Measurements from ENCODE around the gene JAM3. TPM values are rescaled to one million over a fixed set of nuclear protein-coding genes. Genes with fewer than 3 reads are reported as not detected.

The JAM3 gene
- 40.3 and 42.8 TPM in 2 replicates for total RNA-seq (2021; fragmentation: NEBNext Ultra II Directional; extraction: Animal tissue kit (Norgen Biotek cat#: 25700))
- polyA plus RNA-seq (2011; rRNA removed): 17.8 and 19.6 TPM in 2 replicates
- 16.4 TPM for polyA plus RNA-seq (2011; cell fraction: cytosol; rRNA removed)
- 23.3 TPM for polyA plus RNA-seq (2011; cell fraction: nucleus; rRNA removed)
- 24.7 to 30.3 TPM (median 27.0 TPM) in 4 replicates for polyA plus RNA-seq (2012, experiment 1 of 2)
- polyA plus RNA-seq (2012, experiment 2 of 2): 5.8 TPM
- 30.3 TPM for polyA plus RNA-seq (2013, experiment 1 of 2)
- polyA plus RNA-seq (2013, experiment 2 of 2): 37.2 TPM
- polyA minus RNA-seq (2011; rRNA and poly(A)+ RNA removed): 19.3 and 23.9 TPM in 2 replicates
- polyA minus RNA-seq (2011; cell fraction: cytosol; rRNA and poly(A)+ RNA removed): 16.4 TPM
- 15.7 TPM for polyA minus RNA-seq (2011; cell fraction: nucleus; rRNA and poly(A)+ RNA removed)
- long read RNA-seq, experiment 1, transcript JAM3-201 (9 exons, 3,912 nt): major isoform, 5 of 25 reads
- long read RNA-seq, experiment 1, partial matches to known transcripts: 5 of 25 reads
- long read RNA-seq, experiment 1, other reads (novel, unspliced or antisense): 12 of 25 reads
- long read RNA-seq, experiment 2, partial matches to known transcripts: 0 of 3 reads
- long read RNA-seq, experiment 2, other reads (novel, unspliced or antisense): 0 of 3 reads

- Histone ChIP-seq H4K20me1 (replicated peaks in 1 of 2; ENCODE audit: control insufficient read depth in 1 of 2, insufficient read depth in 2 of 2, low read length in 2 of 2) (peaks cover 2 to 4% of the 10 kb centered on the region in 2 experiments), H3K56ac (replicated peaks; ENCODE audit: insufficient read length, low read depth, low read length) (no peak within 1 kb of the TSS), H3K79me1 (ENCODE audit: low read depth, low read length) (peaks cover 5% of the 10 kb centered on the region; the same call in 1 of the 2 replicates), H3K27ac (ENCODE audit: low read depth, low read length) (0 out of 2 replicates have a peak within 1 kb of the TSS, but pooled peaks have one; percentile 51), H3K4ac (replicated peaks; ENCODE audit: insufficient read length, low read depth, low read length) (no peak within 1 kb of the TSS), H3K36me3 (ENCODE audit: control insufficient read depth in 2 of 4, insufficient read depth in 4 of 4, low read length in 3 of 4) (no peaks in the 10 kb centered on the region), H3K9me3 (ENCODE audit: insufficient read depth in 2 of 2, low read depth in 1 of 2, low read length in 1 of 2) (no peaks in the 10 kb centered on the region), H3K18ac (ENCODE audit: extremely low read depth, low read length) (peak within 1 kb of the TSS; percentile 92; the same call in 1 of the 2 replicates), H2BK15ac (ENCODE audit: low read length) (no peak within 1 kb of the TSS), H3K9ac (replicated peaks in 1 of 4; ENCODE audit: extremely low read depth in 1 of 4, low read depth in 3 of 4, low read length in 3 of 4) (peak within 1 kb of the TSS; percentile 60 to 76 (median 70)), H2BK5ac (ENCODE audit: low read depth, low read length) (no peak within 1 kb of the TSS; the same call in 1 of the 2 replicates), H4K8ac (ENCODE audit: extremely low read depth, insufficient read depth, low read length) (peak within 1 kb of the TSS; percentile 92; the same call in 1 of the 2 replicates), H3K4me2 (ENCODE audit: insufficient read depth in 1 of 2, low read depth in 2 of 2, low read length in 2 of 2) (peak within 1 kb of the TSS; percentile 60 to 72), H3K79me2 (ENCODE audit: control insufficient read depth in 1 of 2, insufficient read depth in 2 of 2, low read length in 2 of 2) (peaks cover 0 to 24% of the 10 kb centered on the region in 2 experiments; a peak in 2 of 4 replicates), H2BK20ac (ENCODE audit: low read length) (no peak within 1 kb of the TSS), H3K27me3 (replicated peaks in 1 of 4; ENCODE audit: control insufficient read depth in 3 of 4, extremely low read depth in 1 of 4, insufficient read depth in 3 of 4, low read length in 3 of 4) (peaks cover 0 to 2% (median 0%) of the 10 kb centered on the region in 4 experiments; a peak in 3 of 7 replicates), H3K4me3 (ENCODE audit: extremely low read depth in 1 of 4, insufficient read depth in 2 of 4, low read depth in 3 of 4, low read length in 4 of 4) (peak within 1 kb of the TSS; percentile 74 to 97 (median 86)), H3K4me1 (replicated peaks in 1 of 4; ENCODE audit: control insufficient read depth in 3 of 4, insufficient read depth in 4 of 4, low read length in 3 of 4) (peaks cover 0 to 9% (median 2%) of the 10 kb centered on the region in 4 experiments; a peak in 3 of 7 replicates), H2BK12ac (ENCODE audit: low read depth, low read length) (no peak within 1 kb of the TSS), H4K5ac (ENCODE audit: insufficient read length, low read depth, low read length) (peak within 1 kb of the TSS; percentile 78), H3K14ac (ENCODE audit: insufficient read length) (no peak within 1 kb of the TSS), H2AK5ac (ENCODE audit: low read depth, low read length) (no peak within 1 kb of the TSS), H2BK120ac (replicated peaks; ENCODE audit: low read depth, low read length) (no peak within 1 kb of the TSS), H2AFZ (ENCODE audit: low read length) (peak within 1 kb of the TSS; percentile 87; the same call in 1 of the 2 replicates), H4K91ac (replicated peaks; ENCODE audit: insufficient read length, low read length) (peak within 1 kb of the TSS; percentile 32), H3K23me2 (ENCODE audit: low read depth, low read length) (peaks cover 2% of the 10 kb centered on the region), H3K23ac (ENCODE audit: insufficient read length) (no peak within 1 kb of the TSS)
- ChIA-PET CTCF (ENCODE audit: partially characterized antibody) (interaction anchor here (0.9 to 5.0 kb wide), 7 partner anchors 10 to 65 kb away, joined by 4 to 23 read pairs (median 7); no protein-coding TSS in a partner anchor), POLR2A (ENCODE audit: partially characterized antibody) (interaction anchor here (1.0 to 1.6 kb wide), 5 partner anchors 17 to 151 kb away, joined by 3 to 4 read pairs (median 3); no protein-coding TSS in a partner anchor)
- FAIRE-seq (peak; percentile 28), DNase-seq (ENCODE audit: low read depth in 1 of 2, low spot score in 2 of 2) (peak; percentile 81 to 99)
- WGBS, 2 experiments (ENCODE audit: extremely low coverage in 1 of 2, insufficient coverage in 1 of 2, insufficient read length in 1 of 2, insufficient replicate concordance in 2 of 2, low coverage in 1 of 2, low lambda C conversion rate in 2 of 2, missing lambda C conversion rate in 1 of 2): 1% methylated on average over 51 of the region's 57 CpGs; no CpG with 5 or more reads in 1 of the 2 experiments
- TF ChIP-seq SP4 (IDR thresholded peaks at IDR 0.05; ENCODE audit: low read length) (no peak), RBBP5 (IDR thresholded peaks at IDR 0.05; ENCODE audit: borderline replicate concordance, low read depth, low read length) (peak; percentile 97), NRF1 (IDR thresholded peaks at IDR 0.05; ENCODE audit: low read depth, low read length) (peak; percentile 86), BACH1 (IDR thresholded peaks at IDR 0.05; ENCODE audit: low read length) (no peak), CEBPB (IDR thresholded peaks at IDR 0.05; ENCODE audit: low read depth, low read length) (no peak), TAF7 (optimal IDR thresholded peaks at IDR 0.05; ENCODE audit: borderline replicate concordance, low read depth, low read length) (no peak), TEAD4 (IDR thresholded peaks at IDR 0.05; ENCODE audit: low read depth, low read length) (no peak)
- TF ChIP-seq, protein P1, sequence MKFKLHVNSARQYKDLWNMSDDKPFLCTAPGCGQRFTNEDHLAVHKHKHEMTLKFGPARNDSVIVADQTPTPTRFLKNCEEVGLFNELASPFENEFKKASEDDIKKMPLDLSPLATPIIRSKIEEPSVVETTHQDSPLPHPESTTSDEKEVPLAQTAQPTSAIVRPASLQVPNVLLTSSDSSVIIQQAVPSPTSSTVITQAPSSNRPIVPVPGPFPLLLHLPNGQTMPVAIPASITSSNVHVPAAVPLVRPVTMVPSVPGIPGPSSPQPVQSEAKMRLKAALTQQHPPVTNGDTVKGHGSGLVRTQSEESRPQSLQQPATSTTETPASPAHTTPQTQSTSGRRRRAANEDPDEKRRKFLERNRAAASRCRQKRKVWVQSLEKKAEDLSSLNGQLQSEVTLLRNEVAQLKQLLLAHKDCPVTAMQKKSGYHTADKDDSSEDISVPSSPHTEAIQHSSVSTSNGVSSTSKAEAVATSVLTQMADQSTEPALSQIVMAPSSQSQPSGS (IDR thresholded peaks at IDR 0.05; ENCODE audit: low read length): no peak
Observed at GRCh38 chr11:134068829-134069425, at the start of gene JAM3. Gene JAM3 (plus strand): TSS chr11:134069072. CDS start chr11:134069084, 12 bp downstream.

Measured in H1 (cell line).